Posterior vena cava (tissue), 2 donors: ENCODE measurements around the gene DNAH11. TPM values are rescaled to one million over a fixed set of nuclear protein-coding genes. Genes with fewer than 3 reads are reported as not detected.
"Not testable (repeated sequence)": the region's sequence is repeated elsewhere in the genome, so short reads cannot be mapped to it uniquely, and the experiment has no call there.

ENCODE experiments used
- DNase-seq: peaks from one replicate; pipeline ENCODE4 v3.0.0-alpha.2; 2020; ENCODE audit warnings: low spot score
- intact Hi-C, 2 donors: fragments of 100-400 bp; cut with DNase I; formaldehyde crosslinking; loops; one replicate each; pipeline versions ENCODE4 v1.14.1 to v1.14.2; 2022 to 2023
- total RNA-seq, 2 donors: library from RNA; stranded (reverse); fragmentation: NEBNext Ultra II Directional; extraction: Animal tissue kit (Norgen Biotek cat#: 25700); gene quantifications; one replicate each; pipeline ENCODE4 v1.2.1, GENCODE V29; 2021
- donor health status: DM: yes; HTN: yes; CAD: no.
- donor health status: DM: yes; HTN: yes; CAD: no.

The DNAH11 gene
- total RNA-seq, 2 donors from 2014 or later, result 0.51 to 0.81 TPM

DNA sequence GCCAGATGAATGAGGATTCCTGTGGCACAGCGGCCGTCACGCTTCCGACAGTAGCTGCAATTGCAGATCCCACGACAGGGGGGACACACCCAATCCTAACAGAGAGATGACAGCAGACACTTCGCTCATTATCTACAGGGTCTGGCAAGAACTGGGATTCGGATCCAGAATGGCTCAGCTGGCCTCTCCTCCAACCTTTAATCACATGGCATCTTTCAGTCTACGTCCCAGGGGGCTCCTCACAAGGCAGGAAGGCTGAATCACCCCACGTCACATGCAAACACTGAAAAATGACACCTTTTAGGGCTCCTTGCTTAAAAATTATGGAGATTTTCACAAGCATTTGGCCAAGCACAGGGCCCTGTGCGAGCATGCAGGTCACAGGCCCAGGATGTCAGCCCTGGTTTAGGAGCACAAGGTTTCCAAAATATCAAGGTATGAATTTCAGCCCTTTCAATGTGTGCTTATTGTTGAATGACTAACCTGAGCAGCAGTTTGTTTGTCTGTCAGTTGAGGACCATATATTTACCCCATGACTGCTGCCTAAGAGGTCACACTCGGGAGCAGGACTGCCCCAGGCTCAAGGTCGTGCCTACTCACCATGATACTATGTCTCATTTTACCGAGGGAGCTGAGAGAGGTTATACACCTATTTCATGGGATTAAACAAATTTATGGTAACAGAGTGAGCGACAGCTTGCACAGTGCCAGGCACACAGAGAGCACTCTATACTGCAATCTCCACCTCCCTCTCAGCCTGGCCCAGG is 360.4 kb downstream of the DNAH11 start:
- intact Hi-C loops, result no loop called here
- DNase-seq, result no peak

DNA sequence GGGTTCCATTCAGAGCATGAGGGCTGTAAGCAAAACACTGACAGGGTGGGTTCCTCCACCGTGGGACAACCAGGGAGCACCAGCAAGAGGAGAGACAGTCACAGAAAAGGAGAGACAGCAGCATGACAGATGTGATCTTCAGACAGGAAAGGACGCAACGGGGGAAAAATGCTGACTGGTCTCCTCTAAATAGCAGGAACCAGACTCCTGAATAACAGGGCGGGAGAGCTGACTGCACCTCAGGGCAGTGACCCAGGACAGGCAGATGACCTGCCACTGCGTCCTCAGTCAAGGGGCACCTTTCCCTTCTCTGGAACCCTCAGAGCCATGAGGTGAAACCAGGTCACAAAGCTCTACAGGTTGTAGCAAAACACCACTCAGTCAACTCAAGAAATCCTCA is 365.9 kb downstream of the DNAH11 start:
- intact Hi-C loops, result no loop called here
- no peak for DNase-seq

DNA sequence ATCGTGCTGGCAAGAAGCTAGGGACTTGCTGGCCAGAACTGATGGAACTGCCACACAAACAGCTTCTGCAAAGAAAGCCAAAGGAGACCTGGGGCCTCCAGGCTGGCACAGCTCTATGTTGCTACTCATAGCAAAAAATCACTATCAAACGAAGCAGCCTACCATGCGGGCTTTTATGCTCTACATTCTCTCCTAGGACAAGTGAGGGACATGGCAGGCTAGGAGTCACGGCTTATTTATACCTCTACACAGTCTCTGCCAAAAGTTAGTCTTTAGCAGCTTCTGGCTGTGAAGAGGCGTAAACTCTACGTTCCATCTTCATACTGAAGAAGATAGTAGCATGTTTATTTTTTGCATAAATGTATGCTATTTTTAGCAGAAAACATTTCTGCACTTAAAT is 367.4 kb downstream of the DNAH11 start:
- DNase-seq, result no peak
- intact Hi-C loops, result no loop called here

DNA sequence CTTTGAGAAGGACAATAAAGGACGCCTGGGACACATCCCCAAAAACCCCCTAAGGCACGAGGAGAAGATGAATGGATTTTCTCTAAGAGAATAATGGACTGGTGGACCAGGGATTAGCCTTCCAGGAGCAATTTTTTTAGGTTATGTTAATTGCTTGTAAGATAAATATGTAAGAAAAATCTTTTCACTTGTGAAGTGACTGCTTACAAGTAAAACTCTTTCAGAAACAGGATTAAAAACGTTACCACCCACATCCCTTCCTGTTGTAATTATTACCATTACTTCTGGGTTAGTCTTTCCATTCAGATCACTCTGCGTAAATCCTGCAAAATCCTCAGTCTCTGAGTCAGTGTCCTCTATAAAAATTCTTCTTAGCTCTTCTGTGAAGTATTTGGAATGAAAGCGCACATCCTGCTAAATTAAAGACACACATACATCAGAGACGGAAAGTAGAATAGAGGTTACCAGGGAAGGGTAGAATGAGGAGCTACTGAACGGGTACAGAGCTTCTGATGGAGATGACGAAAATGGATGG is 368.6 kb downstream of the DNAH11 start:
- intact Hi-C loops, result no loop called here
- DNase-seq, result no peak

DNA sequence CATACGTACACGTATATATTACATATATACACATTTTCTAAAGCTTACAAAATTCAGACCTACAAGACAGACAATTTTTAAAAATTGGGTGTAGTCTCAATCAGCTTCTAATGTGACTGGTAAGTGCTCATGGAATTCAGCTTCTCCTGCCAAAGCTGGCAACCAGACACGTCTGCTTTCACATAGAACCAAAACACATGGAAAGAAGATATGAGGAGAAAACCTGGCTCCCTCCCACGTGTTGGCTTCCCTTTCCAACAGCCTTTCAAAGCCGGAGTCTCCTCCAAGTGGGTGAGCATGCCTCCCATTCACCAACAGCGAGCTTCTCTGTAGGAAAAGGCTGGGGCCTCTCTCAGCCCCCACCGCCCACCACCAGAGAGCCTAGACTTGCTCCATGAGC is 369.5 kb downstream of the DNAH11 start:
- no peak for DNase-seq
- intact Hi-C loops, result no loop called here

DNA sequence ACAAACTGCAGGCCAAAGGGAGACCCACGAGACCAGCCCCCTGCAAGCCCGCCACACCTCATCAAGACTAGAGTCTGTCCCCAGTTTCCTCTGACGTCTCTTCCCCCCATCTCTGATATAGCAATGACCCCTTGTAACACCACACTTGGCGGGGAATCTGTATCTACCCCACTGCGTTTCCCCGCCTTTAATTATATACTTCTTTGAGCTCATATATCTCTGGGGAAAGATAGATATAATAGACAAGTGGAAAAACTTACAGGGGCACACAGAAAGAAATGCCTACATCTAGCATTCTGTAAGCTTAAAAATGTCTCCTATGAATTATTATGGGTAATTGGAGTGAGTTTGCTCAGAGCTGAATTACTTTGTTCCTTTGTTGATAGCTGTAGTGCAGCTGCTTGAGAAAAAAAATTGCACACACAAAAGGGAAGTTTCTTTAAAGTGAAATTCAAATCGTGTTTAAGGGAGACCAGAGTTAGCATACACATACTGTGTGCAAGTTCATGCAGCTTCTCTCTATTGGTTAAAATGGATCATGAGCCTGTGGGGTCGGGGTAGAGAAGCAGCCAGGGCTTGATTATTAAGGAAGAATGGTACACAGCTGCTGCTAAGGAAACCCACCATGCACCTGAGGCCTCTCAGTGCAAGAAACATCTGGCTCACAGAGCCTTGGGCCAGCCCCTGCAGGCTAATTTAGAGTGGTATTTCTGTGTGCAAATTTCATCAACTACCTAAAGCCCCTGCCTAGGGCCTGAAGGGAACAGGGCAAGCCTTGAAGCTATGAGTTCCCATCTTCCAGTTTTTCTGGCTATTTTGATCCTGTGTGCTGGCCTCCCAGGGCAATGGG is 370.3 kb downstream of the DNAH11 start:
- no peak for DNase-seq

DNA sequence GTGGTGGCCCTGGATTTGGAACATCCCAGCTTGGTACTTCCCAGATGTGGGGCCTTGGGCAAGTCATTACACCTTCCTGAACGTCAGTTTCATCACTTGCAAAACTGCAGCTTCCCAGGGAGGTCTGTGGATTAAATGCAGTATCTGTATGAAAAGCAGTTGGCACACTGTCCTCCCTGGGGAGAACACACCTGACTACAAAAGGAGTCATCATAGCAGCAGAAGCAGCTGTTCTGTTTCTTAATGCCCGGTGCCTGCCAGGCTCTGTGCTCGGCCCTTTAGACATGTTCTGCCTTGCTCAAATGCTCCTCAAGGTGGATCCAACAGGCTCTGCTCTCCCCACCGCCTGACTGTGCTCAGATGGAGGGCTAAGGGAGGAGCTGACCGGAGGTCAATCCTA is 371.8 kb downstream of the DNAH11 start:
- no peak for DNase-seq
- intact Hi-C loops, result no loop called here

More for the DNA sequence above, 370.3 kb downstream of the DNAH11 start:
- intact Hi-C loops, result no loop called here

DNA sequence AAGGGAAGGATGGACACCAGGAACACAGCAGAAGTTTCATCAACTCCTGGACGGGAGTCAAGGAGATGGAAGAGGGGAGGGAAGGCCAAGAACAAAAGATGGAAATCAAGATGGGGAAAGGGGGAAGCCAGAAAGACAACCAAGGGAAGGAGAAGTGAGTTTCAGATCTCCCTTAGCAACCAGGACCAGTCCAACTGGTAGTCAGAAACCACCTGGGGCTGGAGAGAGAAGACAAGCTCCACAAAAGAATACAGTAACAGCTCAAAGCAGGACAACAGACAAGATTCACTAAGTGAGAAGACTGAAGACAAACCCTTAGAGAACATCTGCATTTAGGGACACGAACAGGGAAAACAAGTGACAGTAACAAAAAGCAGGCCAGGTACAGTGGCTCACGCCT is 372.3 kb downstream of the DNAH11 start:
- no peak for DNase-seq
- intact Hi-C loops, result no loop called here

DNA sequence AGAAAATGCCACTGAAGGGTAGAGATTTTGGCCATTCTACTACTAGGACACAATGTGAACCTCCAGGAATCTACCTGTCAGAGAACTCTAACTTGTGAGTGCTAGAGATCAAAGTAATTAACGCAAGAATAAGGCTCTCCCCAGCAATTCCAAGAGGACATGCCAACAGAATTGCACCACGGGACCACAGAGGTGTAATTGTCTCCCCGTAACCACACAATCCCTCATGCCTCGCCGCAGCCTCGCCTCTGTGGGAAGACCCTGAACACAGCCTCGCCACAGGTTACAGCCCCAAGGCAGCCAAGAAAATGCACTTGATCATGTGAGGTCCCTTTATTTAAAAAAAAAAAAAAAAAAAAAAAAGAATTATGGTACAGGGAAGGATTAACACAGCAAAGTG is 373.3 kb downstream of the DNAH11 start:
- intact Hi-C loops, result no loop called here
- DNase-seq, result no peak

DNA sequence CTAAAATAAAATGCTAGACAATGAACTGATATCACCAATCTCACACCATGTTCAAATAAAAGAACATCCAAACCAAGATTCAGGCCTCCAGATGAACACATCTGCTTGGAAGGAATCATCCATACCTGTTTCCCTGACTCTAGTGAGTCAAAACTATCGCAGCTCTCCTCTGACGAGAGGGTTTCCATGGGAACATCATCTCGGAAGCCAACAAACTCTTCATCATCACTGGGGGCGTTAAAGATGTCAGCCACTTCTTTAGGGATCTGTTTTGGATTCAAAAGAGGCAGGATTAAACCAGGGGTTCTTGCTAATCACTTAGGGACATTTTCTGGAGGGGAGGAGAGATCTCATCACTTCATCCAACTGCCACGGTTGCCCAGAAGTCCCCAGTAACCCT is 373.8 kb downstream of the DNAH11 start:
- intact Hi-C loops, result no loop called here

DNA sequence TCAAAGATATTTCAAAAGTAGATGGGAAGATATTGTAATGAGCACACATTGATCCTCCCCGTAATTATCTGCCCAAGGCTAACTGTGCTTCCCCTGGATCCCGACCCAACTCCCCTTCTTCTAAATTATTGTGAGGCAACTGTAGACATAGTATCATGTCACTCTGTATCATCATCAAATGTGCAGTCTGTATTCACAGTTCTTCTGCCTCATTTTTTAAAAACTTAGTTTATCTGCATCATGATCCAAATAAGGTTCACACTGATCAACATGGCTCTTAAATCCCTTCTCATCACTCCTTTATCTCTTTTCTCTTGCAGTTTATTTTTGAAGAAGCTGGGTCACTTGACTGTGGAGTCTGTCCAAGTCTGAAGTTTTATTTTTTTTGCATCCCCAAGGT is 375.4 kb downstream of the DNAH11 start:
- intact Hi-C loops, result no loop called here
- DNase-seq, result no peak

More for the DNA sequence above, 373.8 kb downstream of the DNAH11 start:
- DNase-seq, result no peak

DNA sequence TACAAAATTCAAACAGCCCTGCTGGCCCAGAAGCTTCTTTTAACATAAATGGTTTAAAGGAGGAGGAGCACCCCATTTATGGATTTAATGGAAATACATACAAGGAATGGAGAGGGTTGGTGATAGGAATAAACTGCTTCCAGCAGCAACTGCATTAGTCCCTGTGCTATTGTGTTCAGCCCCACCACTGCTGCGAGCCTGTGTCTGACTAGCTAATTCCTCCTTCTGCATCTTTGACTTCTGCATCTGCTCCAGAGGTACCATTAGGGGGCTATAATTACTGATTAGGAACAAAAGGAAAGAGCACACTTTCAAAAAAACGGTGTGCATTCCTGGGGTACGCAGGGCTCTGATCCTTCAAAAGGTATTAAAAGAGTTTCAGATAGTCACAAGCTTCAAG is 378.1 kb downstream of the DNAH11 start:
- no peak for DNase-seq
- intact Hi-C loops, result no loop called here

DNA sequence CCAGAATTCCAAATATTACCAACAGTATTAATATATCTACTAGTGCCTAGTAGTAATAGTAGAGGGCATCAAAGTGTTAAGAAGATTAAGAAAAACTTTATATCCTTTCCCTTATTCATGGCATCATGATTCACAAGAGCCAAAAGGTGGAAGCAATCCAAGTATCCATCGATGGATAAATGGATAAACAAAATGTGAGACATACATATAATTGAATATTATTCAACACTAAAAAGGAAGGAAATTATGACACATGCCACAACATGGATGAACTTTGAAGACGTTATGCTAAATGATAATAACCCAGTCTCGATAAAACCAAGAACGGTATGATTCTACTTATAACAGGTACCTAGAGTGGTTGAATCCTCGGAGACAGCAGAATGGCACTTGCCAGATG is 379.8 kb downstream of the DNAH11 start:
- DNase-seq, result no peak
- intact Hi-C loops, result no loop called here

DNA sequence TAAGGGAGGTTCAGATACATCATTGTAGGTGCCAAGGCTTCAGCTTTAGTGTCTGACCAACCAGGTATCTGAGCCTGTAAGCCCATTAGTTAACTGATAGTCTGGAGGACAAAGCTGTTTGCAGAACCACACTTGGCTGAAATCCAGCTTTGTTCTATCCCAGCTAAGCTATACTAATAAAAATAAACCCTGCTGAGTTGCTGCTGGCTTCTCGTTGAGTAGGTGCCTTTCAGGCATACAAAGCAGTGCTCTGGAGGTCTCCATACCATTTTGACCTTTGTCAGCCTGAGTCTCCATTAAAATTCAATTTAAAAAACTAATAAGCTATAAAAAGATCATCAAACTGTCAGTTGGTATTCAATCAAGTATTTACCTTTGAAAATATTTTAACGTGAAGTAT is 380.8 kb downstream of the DNAH11 start:
- intact Hi-C loops, result no loop called here
- no peak for DNase-seq

DNA sequence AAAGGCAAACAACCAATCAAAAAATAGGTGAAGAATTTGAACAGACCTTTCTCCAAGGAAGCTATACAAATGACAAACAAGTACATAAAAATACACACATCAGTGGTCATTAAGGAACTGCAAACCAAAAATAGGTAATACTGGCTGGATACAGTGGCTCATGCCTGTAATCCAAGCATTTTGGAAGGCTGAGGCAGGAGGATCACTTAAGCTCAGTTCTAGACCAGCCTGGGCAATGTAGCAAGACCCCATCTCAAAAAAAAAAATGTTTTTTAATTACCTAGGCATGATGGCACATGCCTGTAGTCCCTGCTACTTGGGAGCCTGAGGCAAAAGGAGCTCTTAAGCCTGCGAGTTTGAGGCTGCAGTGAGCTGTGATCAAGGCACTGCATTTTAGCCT is 383.6 kb downstream of the DNAH11 start:
- intact Hi-C loops, result no loop called here
- DNase-seq, result no peak

DNA sequence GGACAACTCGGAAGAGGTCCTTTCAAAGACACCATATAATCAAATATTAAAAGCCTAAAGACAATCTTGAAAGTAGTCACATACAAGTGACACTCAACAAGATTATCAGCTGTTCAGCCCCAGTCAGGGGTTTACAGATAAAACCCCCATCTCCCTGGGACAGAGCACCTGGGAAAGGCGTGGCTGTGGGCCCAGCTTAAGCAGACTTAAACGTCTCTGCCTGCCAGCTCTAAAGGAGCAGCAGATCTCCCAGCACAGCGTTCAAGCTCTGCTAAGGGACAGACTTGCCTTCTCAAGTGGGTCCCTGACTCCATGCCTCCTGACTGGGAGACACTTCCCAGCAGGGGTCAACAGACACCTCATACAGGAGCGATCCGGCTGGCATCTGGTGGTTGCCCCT is 384.9 kb downstream of the DNAH11 start:
- intact Hi-C loops, result no loop called here
- DNase-seq, result no peak

DNA sequence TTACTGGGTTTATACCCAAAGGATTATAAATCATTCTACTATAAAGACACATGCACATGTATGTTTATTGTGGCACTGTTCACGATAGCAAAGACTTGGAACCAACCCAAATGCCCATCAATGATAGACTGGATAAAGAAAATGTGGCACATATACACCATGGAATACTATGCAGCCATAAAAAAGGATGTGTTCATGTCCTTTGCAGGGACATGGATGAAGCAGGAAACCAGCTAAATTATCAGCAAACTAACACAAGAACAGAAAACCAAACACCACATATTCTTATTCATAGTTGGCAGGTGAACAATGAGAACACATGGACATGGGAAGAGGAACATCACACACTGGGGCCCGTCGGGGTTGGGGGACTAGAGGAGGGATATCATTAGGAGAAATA is 390.5 kb downstream of the DNAH11 start:
- intact Hi-C loops, DNase-seq: not testable (repeated sequence)

DNA sequence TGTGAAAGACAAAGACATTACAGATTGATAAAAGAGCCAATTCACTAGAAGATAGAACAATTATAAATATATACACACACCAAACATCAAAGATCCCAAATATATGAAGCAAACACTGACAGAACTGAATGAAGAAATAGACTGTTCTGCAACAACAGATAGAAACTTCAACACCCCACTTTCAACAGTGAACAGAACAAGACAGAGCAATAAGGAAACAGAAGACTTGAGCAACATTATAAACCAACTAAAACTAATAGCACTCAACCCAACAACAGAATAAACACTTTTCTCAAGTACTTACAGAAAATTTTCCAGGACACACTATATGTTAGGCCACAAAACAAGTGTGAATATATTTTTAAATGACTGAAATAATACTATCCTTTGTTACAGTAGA is 392.0 kb downstream of the DNAH11 start:
- intact Hi-C loops, result no loop called here
- no peak for DNase-seq

DNA sequence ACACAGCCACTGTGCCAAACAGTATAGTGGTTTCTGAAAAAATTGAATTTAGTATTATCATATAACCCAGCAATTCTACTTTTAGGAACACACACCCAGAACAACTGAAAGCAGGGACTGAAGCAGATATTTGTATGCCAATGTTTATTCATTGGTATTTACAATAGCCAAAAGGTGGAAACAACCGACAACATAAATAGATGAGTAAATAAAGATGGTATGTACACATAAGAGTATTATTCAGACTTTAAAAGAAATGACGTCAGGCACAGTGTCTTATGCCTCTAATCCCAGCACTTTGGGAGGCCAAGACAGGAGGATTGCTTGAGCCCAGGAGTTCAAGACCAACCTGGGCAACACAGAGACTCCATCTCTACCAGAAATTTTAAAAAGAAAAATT is 395.6 kb downstream of the DNAH11 start:
- no peak for DNase-seq
- intact Hi-C loops, result no loop called here

DNA sequence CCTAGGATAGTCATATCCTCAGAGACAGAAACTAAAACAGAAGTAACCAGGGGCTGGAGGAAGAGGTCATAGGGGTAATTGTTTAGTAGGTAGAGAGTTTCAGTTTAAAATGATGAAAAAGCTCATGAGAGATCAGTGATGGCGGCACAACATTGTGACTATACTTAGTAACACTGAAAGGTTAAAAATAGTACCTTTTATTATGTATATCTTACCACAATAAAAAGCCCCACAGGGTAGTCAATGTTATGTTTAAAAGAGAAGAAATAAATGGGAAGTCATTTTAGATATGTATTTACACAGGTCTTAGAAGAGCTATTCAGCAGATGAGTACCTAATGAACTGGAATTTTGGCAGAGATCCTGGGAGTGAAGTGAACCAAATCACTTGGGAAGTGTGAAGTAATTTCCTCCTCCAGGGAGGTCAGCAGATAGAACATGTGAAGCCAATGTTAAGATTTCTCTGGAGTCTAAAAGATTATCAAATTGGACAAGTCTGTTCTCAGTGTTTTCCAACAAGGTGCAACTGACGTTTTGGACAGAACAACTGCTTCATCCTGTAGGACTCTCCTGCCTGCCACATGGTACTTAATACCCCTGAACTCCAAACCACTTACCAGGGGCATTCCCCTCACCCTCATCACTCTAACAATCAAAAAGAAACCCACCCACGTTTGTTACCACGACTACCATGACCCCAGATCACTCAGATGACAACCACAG is 396.5 kb downstream of the DNAH11 start:
- intact Hi-C loops, result no loop called here
- DNase-seq, result no peak
